SU-DHL-6 (cell line): Measurements from ENCODE around the gene EGFL8.

Source experiments
- H2AFZ ChIP-seq: fragments of 200-600 bp; sonication (generic); 2 replicates; pipeline ENCODE4 v1.6.1; 2014; ENCODE audit warnings: low read depth, mild to moderate bottlenecking, moderate library complexity, mixed read lengths, antibody characterized with exemption, low read length; ENCODE audit not compliant: severe bottlenecking
- H3F3A ChIP-seq: fragments of 200-600 bp; shearing (Covaris generic); 2 replicates; pipeline ENCODE4 v1.6.0; 2016; ENCODE audit warnings: antibody characterized with exemption, mild to moderate bottlenecking; ENCODE audit not compliant: insufficient read depth
- H3K27ac ChIP-seq: fragments of 200-600 bp; sonication (generic); 2 replicates; pipeline ENCODE4 v1.5.1; 2016; ENCODE audit warnings: low read depth, mild to moderate bottlenecking, low read length, moderate library complexity, mixed read lengths
- H3K27me3 ChIP-seq: fragments of 200-600 bp; sonication (generic), shearing (Covaris generic); 2 replicates; pipeline ENCODE4 v1.6.0; 2014; ENCODE audit warnings: mild to moderate bottlenecking, low read length
- H3K36me3 ChIP-seq: fragments of 200-600 bp; sonication (generic); 2 replicates; pipeline ENCODE4 v1.6.1; 2014; ENCODE audit warnings: mild to moderate bottlenecking, low read length, mixed read lengths
- H3K4me2 ChIP-seq: fragments of 300-600, 200-600 bp; shearing (Covaris generic), sonication (generic); 2 replicates; pipeline ENCODE4 v1.6.0; 2014; ENCODE audit warnings: low read length, low read depth, mild to moderate bottlenecking; ENCODE audit not compliant: poor library complexity, severe bottlenecking
- H3K4me3 ChIP-seq: fragments of 200-600 bp; sonication (generic); 2 replicates; pipeline ENCODE4 v1.5.1; 2014; ENCODE audit warnings: antibody characterized with exemption, low read length, mild to moderate bottlenecking, mixed read lengths; ENCODE audit not compliant: insufficient read depth, poor library complexity, severe bottlenecking
- H3K79me2 ChIP-seq: fragments of 200-600 bp; sonication (generic); 2 replicates; pipeline ENCODE4 v1.6.1; 2014; ENCODE audit warnings: mild to moderate bottlenecking, low read length, moderate library complexity; ENCODE audit not compliant: insufficient read depth
- H3K9ac ChIP-seq: fragments of 200-600 bp; sonication (generic); 2 replicates; pipeline ENCODE4 v1.7.0; 2014; ENCODE audit warnings: mild to moderate bottlenecking, low read length
- H3K9me2 ChIP-seq: fragments of 200-600 bp; sonication (generic); replicated peaks from 2 replicates; pipeline ENCODE4 v1.6.1; 2014; ENCODE audit warnings: low read length; ENCODE audit not compliant: insufficient read depth
- H3K9me3 ChIP-seq: fragments of 200-600 bp; sonication (generic); 2 replicates; pipeline ENCODE4 v1.6.1; 2014; ENCODE audit warnings: low read length, mixed read lengths; ENCODE audit not compliant: insufficient read depth
- H4K20me1 ChIP-seq: fragments of 200-600 bp; sonication (generic); 2 replicates; pipeline ENCODE4 v1.6.1; 2014; ENCODE audit warnings: low read depth, mild to moderate bottlenecking, antibody characterized with exemption, low read length, moderate library complexity, mixed read lengths
- EZH2phosphoT487 ChIP-seq: fragments of 200-600 bp; sonication (generic), shearing (Covaris generic); conservative IDR thresholded peaks from 2 replicates; pipeline ENCODE4 v1.6.1; 2018; ENCODE audit warnings: mild to moderate bottlenecking, antibody characterized with exemption, low read length, moderate library complexity, mixed read lengths
- TF ChIP-seq, protein P1 (sequence below): fragments of 200-600 bp; sonication (generic); IDR thresholded peaks from one replicate; pipeline ENCODE4 v1.5.1; 2017; ENCODE audit warnings: antibody characterized with exemption, mild to moderate bottlenecking, low read length, moderate library complexity; ENCODE audit not compliant: insufficient read depth, poor library complexity, severe bottlenecking

Gene EGFL8

DNA sequence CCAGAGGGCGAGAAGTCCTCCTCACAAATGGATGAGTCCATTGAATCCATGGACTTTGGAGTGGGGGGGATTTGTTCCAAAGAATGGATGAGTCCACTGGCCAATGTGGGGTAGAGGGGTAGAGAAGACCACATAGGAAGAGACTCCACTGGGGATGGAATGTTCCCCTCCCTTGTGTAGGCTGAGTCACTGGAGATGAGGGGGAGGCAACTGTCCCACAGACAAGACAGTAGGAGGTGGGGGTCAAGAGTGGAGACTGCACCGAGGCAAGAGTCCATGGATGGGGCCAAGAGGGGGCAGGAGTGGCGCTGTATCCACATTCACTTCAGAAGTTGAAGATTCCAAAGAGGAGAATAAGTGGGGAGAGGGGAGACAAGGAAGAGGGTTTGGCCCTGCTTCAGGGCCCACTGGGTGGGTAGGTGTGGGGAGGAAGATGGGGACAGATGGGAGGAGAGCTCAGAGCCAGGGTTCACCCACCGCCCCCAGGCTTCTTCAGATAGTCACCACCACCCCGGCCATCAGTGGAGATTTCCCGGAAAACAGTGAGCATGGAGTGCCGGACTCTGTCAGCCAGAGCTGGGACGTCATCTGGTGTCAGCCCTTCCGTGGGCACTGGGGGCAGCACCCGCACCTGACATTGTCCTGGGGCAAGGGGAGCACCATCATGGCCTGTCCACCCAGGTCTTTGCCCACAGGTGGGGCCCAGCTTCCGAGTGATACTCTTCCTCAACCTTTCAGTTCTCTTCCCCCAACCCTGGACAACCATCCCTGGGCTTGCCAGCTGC, 4.6 kb downstream of the EGFL8 start:
- no peaks in the 10 kb centered on the region for H3K9me3 ChIP-seq
- TF ChIP-seq EZH2phosphoT487: no peak
- TF ChIP-seq, protein P1, sequence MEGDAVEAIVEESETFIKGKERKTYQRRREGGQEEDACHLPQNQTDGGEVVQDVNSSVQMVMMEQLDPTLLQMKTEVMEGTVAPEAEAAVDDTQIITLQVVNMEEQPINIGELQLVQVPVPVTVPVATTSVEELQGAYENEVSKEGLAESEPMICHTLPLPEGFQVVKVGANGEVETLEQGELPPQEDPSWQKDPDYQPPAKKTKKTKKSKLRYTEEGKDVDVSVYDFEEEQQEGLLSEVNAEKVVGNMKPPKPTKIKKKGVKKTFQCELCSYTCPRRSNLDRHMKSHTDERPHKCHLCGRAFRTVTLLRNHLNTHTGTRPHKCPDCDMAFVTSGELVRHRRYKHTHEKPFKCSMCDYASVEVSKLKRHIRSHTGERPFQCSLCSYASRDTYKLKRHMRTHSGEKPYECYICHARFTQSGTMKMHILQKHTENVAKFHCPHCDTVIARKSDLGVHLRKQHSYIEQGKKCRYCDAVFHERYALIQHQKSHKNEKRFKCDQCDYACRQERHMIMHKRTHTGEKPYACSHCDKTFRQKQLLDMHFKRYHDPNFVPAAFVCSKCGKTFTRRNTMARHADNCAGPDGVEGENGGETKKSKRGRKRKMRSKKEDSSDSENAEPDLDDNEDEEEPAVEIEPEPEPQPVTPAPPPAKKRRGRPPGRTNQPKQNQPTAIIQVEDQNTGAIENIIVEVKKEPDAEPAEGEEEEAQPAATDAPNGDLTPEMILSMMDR: no peak
- no peak overlapping the region for H3K4me2 ChIP-seq
- no peaks in the 10 kb centered on the region for H3K36me3 ChIP-seq
- H3K27ac ChIP-seq: no peak overlapping the region
- H3K9me2 ChIP-seq: no peaks in the 10 kb centered on the region
- no peaks in the 10 kb centered on the region for H3F3A ChIP-seq
- H3K79me2 ChIP-seq: peaks cover under 1% of the 10 kb centered on the region; the same call in 1 of the 2 replicates
- H3K9ac ChIP-seq: no peak overlapping the region
- no peak overlapping the region for H2AFZ ChIP-seq
- no peaks in the 10 kb centered on the region for H3K27me3 ChIP-seq
- H4K20me1 ChIP-seq: no peaks in the 10 kb centered on the region
- H3K4me3 ChIP-seq: no peak overlapping the region

- no peaks in the 10 kb centered on the region for H4K20me1 ChIP-seq
- no peaks in the 10 kb centered on the region for H3K9me2 ChIP-seq
- no peaks in the 10 kb centered on the region for H3K36me3 ChIP-seq
- H2AFZ ChIP-seq: no peak overlapping the region
- H3K9ac ChIP-seq: no peak overlapping the region
- H3K27ac ChIP-seq: no peak overlapping the region
- no peak overlapping the region for H3K4me2 ChIP-seq
- H3K79me2 ChIP-seq: peaks cover 14% of the 10 kb centered on the region
- no peaks in the 10 kb centered on the region for H3F3A ChIP-seq
- TF ChIP-seq EZH2phosphoT487: no peak
- TF ChIP-seq, protein P1: no peak
- no peak overlapping the region for H3K4me3 ChIP-seq
- no peaks in the 10 kb centered on the region for H3K27me3 ChIP-seq
- H3K9me3 ChIP-seq: no peaks in the 10 kb centered on the region
Observed at GRCh38 chr6:32170294-32170693, 5.9 kb downstream of the EGFL8 start.

GRCh38 chr6:32171234-32171633, 6.8 kb downstream of the EGFL8 start:
- H3K4me3 ChIP-seq: no peak overlapping the region
- peaks cover 19% of the 10 kb centered on the region for H3K79me2 ChIP-seq
- no peaks in the 10 kb centered on the region for H3K9me3 ChIP-seq
- H3F3A ChIP-seq: peaks cover 1% of the 10 kb centered on the region
- H4K20me1 ChIP-seq: no peaks in the 10 kb centered on the region
- no peak overlapping the region for H3K4me2 ChIP-seq
- no peak for TF ChIP-seq EZH2phosphoT487
- TF ChIP-seq, protein P1: no peak
- no peak overlapping the region for H2AFZ ChIP-seq
- no peaks in the 10 kb centered on the region for H3K36me3 ChIP-seq
- H3K27me3 ChIP-seq: no peaks in the 10 kb centered on the region
- H3K27ac ChIP-seq: no peak overlapping the region
- no peaks in the 10 kb centered on the region for H3K9me2 ChIP-seq
- H3K9ac ChIP-seq: no peak overlapping the region
